T-cell (primary cell): Measurements from ENCODE around the gene SPOP. TPM values are rescaled to one million over a fixed set of nuclear protein-coding genes. Genes with fewer than 3 reads are reported as not detected.
"Not testable (repeated sequence)": the region's sequence is repeated elsewhere in the genome, so short reads cannot be mapped to it uniquely, and the experiment has no call there.

ENCODE experiments used
- ATAC-seq, 4 experiments: fragments of 200-7000 bp in 3 of 4; fragments of 150-1000 bp in 1 of 4; cut with Tn5 transposase; replicated peaks in 1 of 4; 1 replicate in 3 of 4; 2 replicates in 1 of 4; pipeline ENCODE4 v1.10.0; 2021; ENCODE audit warnings: moderate library complexity in 3 of 4, mild to moderate bottlenecking in 2 of 4, moderate number of reproducible peaks in 1 of 4
- CTCF ChIA-PET, 2 donors: fragments of 300-600 bp; sonication (Branson Sonifier 250); formaldehyde crosslinking; loops; one replicate each; lab custom pipeline; 2022; ENCODE audit warnings: antibody characterized with exemption in 2 of 2; lab: Charles Lee
- POLR2A ChIA-PET, 2 donors: fragments of 300-600 bp; sonication (Branson Sonifier 250); formaldehyde crosslinking; loops; one replicate each; lab custom pipeline; 2022; ENCODE audit warnings: antibody characterized with exemption in 2 of 2; lab: Charles Lee
- DNase-seq, 35 experiments: peaks; one replicate each; pipeline versions ENCODE4 v3.0.0 to v3.0.0-alpha.2; 2013 to 2023
- H3K27ac ChIP-seq: one replicate; pipeline ENCODE4 v1.5.1; 2013; ENCODE audit warnings: low read length
- H3K27me3 ChIP-seq, 2 experiments: replicated peaks in 1 of 2; 1 replicate in 1 of 2; 2 replicates in 1 of 2; pipeline versions ENCODE4 v1.6.1 to v1.7.0; 2013; ENCODE audit warnings: low read length in 1 of 2, mixed read lengths in 1 of 2; ENCODE audit not compliant: control insufficient read depth in 2 of 2, insufficient read depth in 2 of 2; ENCODE audit errors: extremely low read depth in 1 of 2
- H3K36me3 ChIP-seq, 2 donors: 1 replicate in 1 of 2; 2 replicates in 1 of 2; pipeline versions ENCODE4 v1.6.1 to v1.7.0; 2013; ENCODE audit warnings: low read length in 1 of 2; ENCODE audit not compliant: control insufficient read depth in 2 of 2, insufficient read depth in 1 of 2; ENCODE audit errors: extremely low read depth in 1 of 2
- H3K4me1 ChIP-seq, 2 experiments: 1 replicate in 1 of 2; 2 replicates in 1 of 2; pipeline versions ENCODE4 v1.6.1 to v1.7.0; 2013; ENCODE audit warnings: low read length in 2 of 2, mixed read lengths in 1 of 2; ENCODE audit not compliant: insufficient read depth in 2 of 2, control insufficient read depth in 1 of 2; ENCODE audit errors: extremely low read depth in 1 of 2
- H3K4me3 ChIP-seq, 2 donors: 1 replicate in 1 of 2; 2 replicates in 1 of 2; pipeline versions ENCODE4 v1.5.1 to v1.7.0; 2013; ENCODE audit warnings: mild to moderate bottlenecking in 2 of 2, low read length in 1 of 2, moderate library complexity in 1 of 2; ENCODE audit not compliant: control insufficient read depth in 1 of 2; ENCODE audit errors: extremely low read depth in 1 of 2
- H3K9me3 ChIP-seq: 2 replicates; pipeline ENCODE4 v1.7.0; 2013
- H3K27ac Mint-ChIP-seq, 2 donors: one replicate each; pipeline ENCODE4 v1.8.0; 2020 to 2021; ENCODE audit warnings: mild to moderate bottlenecking in 2 of 2, mixed read lengths in 2 of 2
- H3K27me3 Mint-ChIP-seq, 2 donors: one replicate each; pipeline ENCODE4 v1.8.0; 2021 to 2022; ENCODE audit warnings: mixed read lengths in 2 of 2
- H3K36me3 Mint-ChIP-seq: one replicate; pipeline ENCODE4 v1.8.0; 2021; ENCODE audit warnings: mixed read lengths
- H3K4me1 Mint-ChIP-seq, 3 donors: one replicate each; pipeline ENCODE4 v1.8.0; 2020 to 2022; ENCODE audit warnings: mixed read lengths in 3 of 3, mild to moderate bottlenecking in 1 of 3
- H3K4me3 Mint-ChIP-seq, 3 donors: one replicate each; pipeline ENCODE4 v1.8.0; 2020 to 2022; ENCODE audit warnings: mild to moderate bottlenecking in 3 of 3, mixed read lengths in 3 of 3, moderate library complexity in 3 of 3
- H3K9me3 Mint-ChIP-seq, 3 donors: one replicate each; pipeline ENCODE4 v1.8.0; 2020 to 2022; ENCODE audit warnings: mixed read lengths in 3 of 3
- WGBS: methylation state at CpG from one replicate; pipeline ENCODE4 v1.1.5; 2013; ENCODE audit warnings: missing lambda C conversion rate; ENCODE audit not compliant: insufficient coverage; 5-methylcytosine and 5-hydroxymethylcytosine counted together
- total RNA-seq, 35 experiments: library from RNA in 6 of 35; stranded (reverse) in 6 of 35; fragments of 120-200 nt in 1 of 35; gene quantifications; one replicate each; pipeline versions ENCODE4 v1.2.1 to v1.2.4 and lab custom pipeline; 2013 to 2026

Gene SPOP
- total RNA-seq, 5 donors from 2014 or later (not counting 1 experiment from before 2014, with no cell fraction given) = 67.1 to 80.4 (median 71.5) TPM

- POLR2A ChIA-PET = no interaction called here
- Mint-ChIP-seq H3K27me3 (peaks cover 3 to 6% of the 10 kb centered on the region in 2 donors), H3K27ac (peak overlapping the region in 1 of 2 donors; percentile 39), H3K9me3 (no peaks in the 10 kb centered on the region), H3K4me3 (no peak overlapping the region), H3K36me3 (no peaks in the 10 kb centered on the region), H3K4me1 (peaks cover 2 to 8% (median 4%) of the 10 kb centered on the region in 3 donors)
- 91% methylated on average over 27 of the region's 27 CpGs for WGBS
- CTCF ChIA-PET = interaction anchor here in 1 of 2 donors (0.6 kb wide), 1 partner anchor 172 kb away, joined by 3 read pairs; no protein-coding TSS in a partner anchor
- H3K9me3 ChIP-seq = no peaks in the 10 kb centered on the region
- peaks cover 0 to 8% of the 10 kb centered on the region in 2 experiments for H3K4me1 ChIP-seq
- DNase-seq = no peak
- H3K36me3 ChIP-seq = no peaks in the 10 kb centered on the region
- peaks cover 0 to 23% of the 10 kb centered on the region in 2 experiments for H3K27me3 ChIP-seq
- H3K4me3 ChIP-seq = no peak overlapping the region
- ATAC-seq = no peak
- H3K27ac ChIP-seq = no peak overlapping the region
Measured at GRCh38 chr17:49552070-49552751, 125.7 kb downstream of the SPOP start.

GRCh38 chr17:49551221-49552069, 126.5 kb downstream of the SPOP start:
- Mint-ChIP-seq H3K9me3 (no peaks in the 10 kb centered on the region), H3K27ac (no peak overlapping the region), H3K27me3 (peaks cover 3 to 8% of the 10 kb centered on the region in 2 donors), H3K4me3 (no peak overlapping the region), H3K4me1 (peaks cover under 1 to 8% (median 3%) of the 10 kb centered on the region in 3 donors), H3K36me3 (no peaks in the 10 kb centered on the region)
- Histone ChIP-seq H3K4me1 (peaks cover 0 to 6% of the 10 kb centered on the region in 2 experiments), H3K36me3 (no peaks in the 10 kb centered on the region), H3K27ac (no peak overlapping the region), H3K9me3 (no peaks in the 10 kb centered on the region), H3K27me3 (peaks cover 0 to 24% of the 10 kb centered on the region in 2 experiments), H3K4me3 (no peak overlapping the region)
- ATAC-seq (no peak), DNase-seq (no peak)
- POLR2A ChIA-PET = no interaction called here
- 82% methylated on average over 11 of the region's 12 CpGs for WGBS
- CTCF ChIA-PET = interaction anchor here in 1 of 2 donors (0.6 kb wide), 1 partner anchor 171 kb away, joined by 3 read pairs; no protein-coding TSS in a partner anchor

GRCh38 chr17:49550764-49551163, 127.1 kb downstream of the SPOP start:
- WGBS = 90% methylated on average over 8 of the region's 9 CpGs
- H3K27me3 Mint-ChIP-seq = not testable (repeated sequence)

DNA sequence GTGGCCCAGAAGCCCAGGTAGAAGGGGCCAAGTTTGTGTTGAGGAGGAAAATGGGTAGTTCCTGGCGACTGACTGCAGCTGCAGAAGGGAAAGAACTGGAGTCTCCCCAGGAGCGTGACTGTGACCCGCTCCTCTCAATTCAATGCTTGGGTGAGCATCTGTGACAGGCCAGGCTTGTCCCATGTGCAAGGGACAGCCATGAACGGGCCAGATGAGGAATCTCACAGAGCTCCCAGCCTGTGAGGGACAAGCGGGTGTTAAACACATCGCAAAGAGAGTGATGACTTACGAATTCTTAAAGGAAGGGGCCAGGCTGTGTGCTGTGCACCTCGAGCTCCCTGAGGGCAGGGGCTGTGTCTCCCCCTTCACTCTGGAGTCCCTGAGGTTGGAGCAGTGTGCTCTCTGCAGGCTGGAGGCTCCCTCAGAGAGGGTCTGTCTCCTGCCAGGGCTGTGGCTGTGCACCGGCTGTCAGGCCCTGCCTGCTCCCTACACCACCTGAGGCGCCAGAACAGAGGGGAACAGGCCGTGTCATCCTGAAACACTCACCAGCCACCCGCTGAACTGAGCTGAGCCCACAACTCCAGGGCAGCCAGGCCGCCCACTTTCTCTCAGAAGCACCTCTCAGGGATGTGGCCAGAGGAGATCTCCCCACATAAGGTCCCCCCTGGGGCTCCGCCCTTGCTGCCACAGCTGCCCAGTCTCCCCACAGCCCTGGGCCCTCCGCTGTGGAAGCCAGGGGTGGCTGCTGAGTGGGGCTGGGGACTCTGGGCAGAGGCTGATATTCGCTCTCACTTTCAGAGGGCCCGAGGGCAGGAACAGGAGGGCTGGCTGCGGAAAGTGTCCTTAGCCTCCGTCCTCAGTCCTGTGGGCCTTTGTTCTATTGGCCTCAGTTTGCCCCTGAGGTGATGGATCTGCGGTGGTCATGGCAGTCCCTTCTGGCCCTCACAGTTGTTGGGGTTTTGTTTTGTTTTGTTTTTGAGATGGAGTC, 127.9 kb downstream of the SPOP start:
- no peak overlapping the region for H3K27ac ChIP-seq
- WGBS = 82% methylated on average over 17 of the region's 20 CpGs
- no peaks in the 10 kb centered on the region for H3K36me3 ChIP-seq
- ATAC-seq = no peak
- H3K9me3 Mint-ChIP-seq = no peaks in the 10 kb centered on the region
- H3K27ac Mint-ChIP-seq = no peak overlapping the region
- H3K4me3 Mint-ChIP-seq = no peak overlapping the region
- ChIA-PET CTCF (no interaction called here), POLR2A (interaction anchor here in 1 of 2 donors (0.6 kb wide), 1 partner anchor 169 kb away, joined by 3 read pairs; no protein-coding TSS in a partner anchor)
- H3K9me3 ChIP-seq = no peaks in the 10 kb centered on the region
- H3K27me3 ChIP-seq = peaks cover 0 to 25% of the 10 kb centered on the region in 2 experiments
- no peaks in the 10 kb centered on the region for H3K4me1 ChIP-seq
- H3K4me1 Mint-ChIP-seq = peaks cover 0 to 8% (median 0%) of the 10 kb centered on the region in 3 donors
- H3K36me3 Mint-ChIP-seq = no peaks in the 10 kb centered on the region
- no peak overlapping the region for H3K4me3 ChIP-seq
- DNase-seq = no peak
- peaks cover 3 to 8% of the 10 kb centered on the region in 2 donors for H3K27me3 Mint-ChIP-seq

More at GRCh38 chr17:49550764-49551163, 127.1 kb downstream of the SPOP start:
- POLR2A ChIA-PET, H3K9me3 Mint-ChIP-seq, H3K36me3 ChIP-seq, H3K9me3 ChIP-seq, H3K36me3 Mint-ChIP-seq, CTCF ChIA-PET, H3K4me3 Mint-ChIP-seq, ATAC-seq, DNase-seq, H3K27ac Mint-ChIP-seq, H3K4me1 ChIP-seq, H3K27ac ChIP-seq, H3K4me1 Mint-ChIP-seq, H3K4me3 ChIP-seq: not testable (repeated sequence)
- peaks cover 0 to 23% of the 10 kb centered on the region in 2 experiments for H3K27me3 ChIP-seq

- no peak for DNase-seq
- no peak for ATAC-seq
- CTCF ChIA-PET = no interaction called here
- no peak overlapping the region for H3K27ac Mint-ChIP-seq
- POLR2A ChIA-PET = interaction anchor here in 1 of 2 donors (0.6 kb wide), 1 partner anchor 169 kb away, joined by 3 read pairs; no protein-coding TSS in a partner anchor
- peaks cover 0 to 8% (median 0%) of the 10 kb centered on the region in 3 donors for H3K4me1 Mint-ChIP-seq
- H3K27ac ChIP-seq = no peak overlapping the region
- H3K4me3 ChIP-seq = no peak overlapping the region
- H3K9me3 Mint-ChIP-seq = no peaks in the 10 kb centered on the region
- no peak overlapping the region for H3K4me3 Mint-ChIP-seq
- no peaks in the 10 kb centered on the region for H3K9me3 ChIP-seq
- H3K36me3 Mint-ChIP-seq = no peaks in the 10 kb centered on the region
- peaks cover 4 to 8% of the 10 kb centered on the region in 2 donors for H3K27me3 Mint-ChIP-seq
- H3K36me3 ChIP-seq = no peaks in the 10 kb centered on the region
- WGBS = 90% methylated on average over 6 of the region's 6 CpGs
- no peaks in the 10 kb centered on the region for H3K4me1 ChIP-seq
- peaks cover 0 to 33% of the 10 kb centered on the region in 2 experiments for H3K27me3 ChIP-seq
Measured at GRCh38 chr17:49549311-49549605, 128.6 kb downstream of the SPOP start.
